Measurements from ENCODE around the gene XPNPEP1. TPM values are rescaled to one million over a fixed set of nuclear protein-coding genes. Genes with fewer than 3 reads are reported as not detected.

XPNPEP1 gene
- total RNA-seq, 2 donors from 2014 or later, result 41.2 to 45.2 TPM

GRCh38 chr10:109851616-109852474 lies 71.5 kb downstream of the XPNPEP1 start:
- Histone ChIP-seq H3K9me3 (no peaks in the 10 kb centered on the region), H3K4me3 (no peak overlapping the region), H3K4me1 (no peaks in the 10 kb centered on the region), H3K27me3 (no peaks in the 10 kb centered on the region), H3K27ac (no peak overlapping the region), H3K36me3 (no peaks in the 10 kb centered on the region)
- no peak for DNase-seq (ENCODE audit: low spot score)
- TF ChIP-seq CTCF (IDR thresholded peaks at IDR 0.05), result no peak

- H3K27me3 ChIP-seq, result no peaks in the 10 kb centered on the region
- TF ChIP-seq CTCF (IDR thresholded peaks at IDR 0.05), result no peak
Measured at GRCh38 chr10:109846832-109847231, 76.5 kb downstream of the XPNPEP1 start.

GRCh38 chr10:109845308-109845707 lies 78.0 kb downstream of the XPNPEP1 start:
- Histone ChIP-seq H3K9me3 (no peaks in the 10 kb centered on the region), H3K27ac (no peak overlapping the region), H3K4me1 (no peaks in the 10 kb centered on the region), H3K36me3 (no peaks in the 10 kb centered on the region), H3K27me3 (no peaks in the 10 kb centered on the region), H3K4me3 (no peak overlapping the region)
- TF ChIP-seq CTCF (IDR thresholded peaks at IDR 0.05), result no peak
- DNase-seq (ENCODE audit: low spot score), result no peak

More at GRCh38 chr10:109846832-109847231, 76.5 kb downstream of the XPNPEP1 start:
- no peak for DNase-seq (ENCODE audit: low spot score)
- Histone ChIP-seq H3K4me1 (no peaks in the 10 kb centered on the region), H3K27ac (no peak overlapping the region), H3K36me3 (no peaks in the 10 kb centered on the region), H3K4me3 (no peak overlapping the region), H3K9me3 (no peaks in the 10 kb centered on the region)

GRCh38 chr10:109838592-109839244 lies 84.6 kb downstream of the XPNPEP1 start:
- no peak for TF ChIP-seq CTCF (IDR thresholded peaks at IDR 0.05)
- Histone ChIP-seq H3K9me3 (no peaks in the 10 kb centered on the region), H3K4me3 (no peak overlapping the region), H3K4me1 (peaks cover 0 to 11% of the 10 kb centered on the region in 2 donors), H3K27me3 (no peaks in the 10 kb centered on the region), H3K27ac (no peak overlapping the region), H3K36me3 (no peaks in the 10 kb centered on the region)
- no peak for DNase-seq (ENCODE audit: low spot score)

- H3K27ac ChIP-seq, result no peak overlapping the region
- peaks cover 0 to 11% of the 10 kb centered on the region in 2 donors for H3K4me1 ChIP-seq
- no peak overlapping the region for H3K4me3 ChIP-seq
- no peak for TF ChIP-seq CTCF (IDR thresholded peaks at IDR 0.05)
- DNase-seq (ENCODE audit: low spot score), result no peak
- H3K27me3 ChIP-seq, result no peaks in the 10 kb centered on the region
- H3K9me3 ChIP-seq, result no peaks in the 10 kb centered on the region
- no peaks in the 10 kb centered on the region for H3K36me3 ChIP-seq
Measured at GRCh38 chr10:109837384-109837783, 85.9 kb downstream of the XPNPEP1 start.

Data from right atrium auricular region (tissue), 2 donors.